Measurements from ENCODE around the gene RBFOX1.

DNA sequence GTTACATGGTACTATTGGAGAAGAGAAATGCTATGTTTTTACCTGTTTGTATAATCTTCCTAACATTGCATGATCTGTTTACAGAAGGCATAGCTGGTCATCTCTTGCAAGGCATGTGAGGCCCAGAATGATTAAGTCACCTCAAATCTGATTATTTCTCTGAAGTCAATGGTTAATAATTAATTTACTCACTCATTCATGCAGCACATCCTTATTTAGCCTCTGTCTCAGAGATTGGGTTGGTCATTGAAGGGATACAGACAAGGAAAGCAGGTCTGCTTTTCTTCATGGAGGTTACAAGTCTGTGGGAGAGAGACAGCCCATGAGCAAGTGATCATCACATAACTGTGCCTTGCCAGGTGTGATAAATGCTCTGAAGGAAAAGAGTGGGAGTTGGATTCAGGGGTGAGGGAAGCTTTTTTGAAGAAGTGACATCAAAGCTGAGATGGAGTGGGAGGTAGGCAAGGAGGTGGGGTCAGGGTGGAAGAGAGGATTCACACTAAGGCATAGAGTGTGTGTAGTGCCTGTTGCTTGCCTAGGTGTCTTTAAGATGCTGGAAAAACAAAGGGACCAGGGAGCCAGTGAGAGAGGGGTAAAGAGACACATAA is 16.3 kb upstream of the RBFOX1 start:
- TF ChIP-seq, protein P1, sequence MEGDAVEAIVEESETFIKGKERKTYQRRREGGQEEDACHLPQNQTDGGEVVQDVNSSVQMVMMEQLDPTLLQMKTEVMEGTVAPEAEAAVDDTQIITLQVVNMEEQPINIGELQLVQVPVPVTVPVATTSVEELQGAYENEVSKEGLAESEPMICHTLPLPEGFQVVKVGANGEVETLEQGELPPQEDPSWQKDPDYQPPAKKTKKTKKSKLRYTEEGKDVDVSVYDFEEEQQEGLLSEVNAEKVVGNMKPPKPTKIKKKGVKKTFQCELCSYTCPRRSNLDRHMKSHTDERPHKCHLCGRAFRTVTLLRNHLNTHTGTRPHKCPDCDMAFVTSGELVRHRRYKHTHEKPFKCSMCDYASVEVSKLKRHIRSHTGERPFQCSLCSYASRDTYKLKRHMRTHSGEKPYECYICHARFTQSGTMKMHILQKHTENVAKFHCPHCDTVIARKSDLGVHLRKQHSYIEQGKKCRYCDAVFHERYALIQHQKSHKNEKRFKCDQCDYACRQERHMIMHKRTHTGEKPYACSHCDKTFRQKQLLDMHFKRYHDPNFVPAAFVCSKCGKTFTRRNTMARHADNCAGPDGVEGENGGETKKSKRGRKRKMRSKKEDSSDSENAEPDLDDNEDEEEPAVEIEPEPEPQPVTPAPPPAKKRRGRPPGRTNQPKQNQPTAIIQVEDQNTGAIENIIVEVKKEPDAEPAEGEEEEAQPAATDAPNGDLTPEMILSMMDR (IDR thresholded peaks at IDR 0.05), result no peak
- TF ChIP-seq POLR2A (IDR thresholded peaks at IDR 0.05; ENCODE audit: low read depth) (no peak), POLR2AphosphoS5 (IDR thresholded peaks at IDR 0.05) (no peak)
